Measurements from ENCODE around the gene GIPC3.

- TF ChIP-seq POLR2A (IDR thresholded peaks at IDR 0.05) (no peak), CTCF (IDR thresholded peaks at IDR 0.05) (no peak)
Observed at GRCh38 chr19:3577723-3578344, 7.4 kb upstream of the GIPC3 start.

Data from prostate gland (tissue), 2 donors.